ENCODE measurements around the gene ZNF616. TPM values are rescaled to one million over a fixed set of nuclear protein-coding genes. Genes with fewer than 3 reads are reported as not detected.

ZNF616 gene
- total RNA-seq, 4 donors from 2014 or later = 5.1 to 12.2 (median 6.6) TPM

DNA sequence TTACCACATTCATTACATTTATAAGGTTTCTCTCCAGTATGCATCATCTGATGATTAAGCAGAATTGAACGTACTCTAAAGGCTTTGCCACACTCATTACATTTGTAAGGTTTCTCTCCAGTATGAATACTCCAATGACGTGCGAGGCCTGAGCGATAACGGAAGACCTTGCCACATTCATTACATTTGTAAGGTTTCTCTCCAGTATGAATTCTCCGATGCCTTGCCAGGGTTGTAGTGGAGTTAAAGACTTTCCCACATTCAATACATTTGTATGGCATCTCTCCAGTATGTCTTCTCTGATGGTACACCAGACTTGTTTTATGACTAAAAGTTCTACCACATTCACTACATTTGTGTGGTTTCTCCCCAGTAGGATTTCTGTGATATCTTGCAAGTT lies 74.3 kb downstream of the ZNF616 start:
- H3K4me1 ChIP-seq = no peaks in the 10 kb centered on the region
- peaks cover 89% of the 10 kb centered on the region for H3K36me3 ChIP-seq
- no peak for DNase-seq (ENCODE audit: low spot score in 2 of 2)
- WGBS = 98% methylated on average over 6 of the region's 6 CpGs
- TF ChIP-seq EP300 (IDR thresholded peaks at IDR 0.05) (no peak), POLR2AphosphoS5 (IDR thresholded peaks at IDR 0.05) (no peak), CTCF (IDR thresholded peaks at IDR 0.05) (no peak), POLR2A (IDR thresholded peaks at IDR 0.05) (no peak)
- no peak overlapping the region for H3K4me3 ChIP-seq
- H3K27me3 ChIP-seq = no peaks in the 10 kb centered on the region
- H3K9me3 ChIP-seq = peaks cover 72% of the 10 kb centered on the region
- H3K27ac ChIP-seq = no peak overlapping the region

Other genes starting within 250 kb of the ZNF616 start
- 10 to 100 TPM in 3 of 4 donors, 1 to 10 TPM in 1; 9.0 to 19.7 (median 14.3) TPM for gene ZNF649, start 234.9 kb downstream of the ZNF616 start, total RNA-seq
- 1 to 10 TPM; 2.2 to 4.4 (median 3.0) TPM for gene ZNF613, start 212.5 kb downstream of the ZNF616 start, total RNA-seq
- gene ZNF350, start 153.1 kb downstream of the ZNF616 start, total RNA-seq = 10 to 100 TPM in 2 of 4 donors, 1 to 10 TPM in 2; 7.0 to 15.9 (median 11.9) TPM
- 10 to 100 TPM; 10.2 to 19.6 (median 13.6) TPM for gene ZNF615, start 131.7 kb downstream of the ZNF616 start, total RNA-seq
- gene ZNF614, start 111.6 kb downstream of the ZNF616 start, total RNA-seq = 1 to 10 TPM; 4.1 to 8.5 (median 4.6) TPM
- 10 to 100 TPM in 3 of 4 donors, 1 to 10 TPM in 1; 5.6 to 41.1 (median 13.4) TPM for gene ZNF432, start 91.1 kb downstream of the ZNF616 start, total RNA-seq
- 10 to 100 TPM; 12.4 to 33.7 (median 18.6) TPM for gene ZNF841, start 44.2 kb downstream of the ZNF616 start, total RNA-seq
- gene ZNF836, start 31.7 kb upstream of the ZNF616 start, total RNA-seq = 10 to 100 TPM in 3 of 4 donors, 1 to 10 TPM in 1; 7.3 to 25.7 (median 15.9) TPM
- 100 to 1,000 TPM; 206 to 285 (median 217) TPM for gene PPP2R1A, start 50.1 kb upstream of the ZNF616 start, total RNA-seq
- 10 to 100 TPM in 2 of 4 donors, 1 to 10 TPM in 2; 8.0 to 17.1 (median 12.3) TPM for gene ZNF766, start 129.6 kb upstream of the ZNF616 start, total RNA-seq
- gene ZNF480, start 157.2 kb upstream of the ZNF616 start, total RNA-seq = 10 to 100 TPM in 1 of 4 donors, 1 to 10 TPM in 3; 4.3 to 11.4 (median 7.2) TPM
- 1 to 10 TPM; 1.0 to 5.3 (median 1.2) TPM for gene ZNF610, start 196.3 kb upstream of the ZNF616 start, total RNA-seq
- gene ZNF880, start 230.0 kb upstream of the ZNF616 start, total RNA-seq = 10 to 100 TPM; 12.1 to 30.5 (median 17.5) TPM